HG03575 (cell line): ENCODE measurements around the gene CDK11A.

Experiments
- ATAC-seq: cut with Tn5 transposase; IDR thresholded peaks from one replicate; pipeline ENCODE4 v1.9.1; 2021; ENCODE audit not compliant: unreplicated experiment, insufficient number of reproducible peaks, low FRiP score; ENCODE audit errors: extremely low read depth

Gene CDK11A

GRCh38 chr1:1724035-1724864, at the start of gene CDK11A:
Gene CDK11A, minus strand, starts transcription at chr1:1724357. Its CDS starts 1,539 bp downstream, at chr1:1722818.
- peak; percentile 75 for ATAC-seq

- no peak for ATAC-seq
Measured at GRCh38 chr1:1773874-1774273, 49.7 kb upstream of the CDK11A start.

- no peak for ATAC-seq
Measured at GRCh38 chr1:1771096-1771495, 46.9 kb upstream of the CDK11A start.

DNA sequence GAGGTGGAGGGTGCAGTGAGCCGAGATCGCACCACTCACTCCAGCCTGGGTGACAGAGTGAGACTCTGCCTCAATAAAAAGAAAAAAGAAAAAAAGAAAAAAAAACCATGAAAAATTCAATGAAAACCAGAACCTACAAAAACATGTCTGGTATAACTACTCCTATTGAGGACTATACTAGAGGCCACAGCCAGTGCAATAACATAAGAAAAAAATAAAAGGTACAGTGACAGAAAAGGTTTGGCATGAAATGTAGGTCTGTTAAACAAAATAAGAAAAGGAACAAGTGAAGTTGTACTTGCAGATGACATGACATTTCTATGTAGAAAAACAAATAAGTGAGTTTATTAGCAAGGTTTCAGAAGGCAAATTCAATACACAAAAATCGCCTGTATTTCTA, 45.9 kb upstream of the CDK11A start:
- ATAC-seq = no peak

- no peak for ATAC-seq
Measured at GRCh38 chr1:1768249-1768992, 44.3 kb upstream of the CDK11A start.

DNA sequence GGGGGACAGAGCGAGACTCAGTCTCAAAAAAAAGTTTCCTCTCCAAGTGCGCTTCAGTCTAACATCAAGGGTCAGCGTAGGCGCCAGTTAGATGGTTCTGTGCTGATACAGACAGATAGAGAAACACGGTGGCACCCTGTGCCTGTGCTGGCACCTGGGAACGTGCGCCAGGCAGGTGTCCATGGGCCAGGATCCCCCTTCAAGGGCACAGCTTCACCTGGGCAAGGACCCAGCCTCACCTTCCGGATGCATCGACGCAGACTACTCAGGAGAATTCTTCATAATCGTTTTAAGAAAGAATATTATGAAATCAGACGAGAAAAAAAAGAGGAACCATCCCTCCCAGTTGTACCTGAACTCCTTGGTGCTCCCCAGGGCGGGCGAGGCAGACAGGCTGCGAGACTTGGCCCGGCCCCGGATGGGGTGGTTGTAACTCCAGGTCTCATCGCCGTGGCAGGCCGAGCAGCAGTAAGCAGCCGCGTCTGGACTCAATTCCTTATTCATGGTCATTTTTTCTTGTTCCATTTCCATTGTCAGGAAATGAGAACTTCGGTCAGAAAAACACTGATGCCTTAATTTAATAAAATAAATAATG, 40.8 kb upstream of the CDK11A start:
- ATAC-seq = no peak

GRCh38 chr1:1763657-1764621, 39.8 kb upstream of the CDK11A start:
- ATAC-seq = no peak

- ATAC-seq = no peak
Measured at GRCh38 chr1:1761504-1762376, 37.6 kb upstream of the CDK11A start.

- no peak for ATAC-seq
Measured at GRCh38 chr1:1760715-1761114, 36.6 kb upstream of the CDK11A start.

DNA sequence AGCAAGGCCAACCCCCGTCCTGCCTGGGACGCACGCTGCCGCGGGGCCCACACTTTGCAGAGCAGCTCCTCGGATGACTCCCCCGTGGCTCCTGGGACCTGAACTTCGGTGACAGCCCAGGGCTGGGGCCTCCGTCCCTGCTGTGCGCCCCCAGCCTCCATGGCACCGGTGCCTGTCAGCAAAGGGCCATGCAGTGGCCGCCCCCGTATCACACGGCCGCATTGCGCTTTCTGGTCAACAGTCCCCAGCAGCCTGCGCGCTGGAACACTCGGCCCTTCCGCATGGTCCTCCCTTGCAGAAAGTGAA, 36.1 kb upstream of the CDK11A start:
- no peak for ATAC-seq

DNA sequence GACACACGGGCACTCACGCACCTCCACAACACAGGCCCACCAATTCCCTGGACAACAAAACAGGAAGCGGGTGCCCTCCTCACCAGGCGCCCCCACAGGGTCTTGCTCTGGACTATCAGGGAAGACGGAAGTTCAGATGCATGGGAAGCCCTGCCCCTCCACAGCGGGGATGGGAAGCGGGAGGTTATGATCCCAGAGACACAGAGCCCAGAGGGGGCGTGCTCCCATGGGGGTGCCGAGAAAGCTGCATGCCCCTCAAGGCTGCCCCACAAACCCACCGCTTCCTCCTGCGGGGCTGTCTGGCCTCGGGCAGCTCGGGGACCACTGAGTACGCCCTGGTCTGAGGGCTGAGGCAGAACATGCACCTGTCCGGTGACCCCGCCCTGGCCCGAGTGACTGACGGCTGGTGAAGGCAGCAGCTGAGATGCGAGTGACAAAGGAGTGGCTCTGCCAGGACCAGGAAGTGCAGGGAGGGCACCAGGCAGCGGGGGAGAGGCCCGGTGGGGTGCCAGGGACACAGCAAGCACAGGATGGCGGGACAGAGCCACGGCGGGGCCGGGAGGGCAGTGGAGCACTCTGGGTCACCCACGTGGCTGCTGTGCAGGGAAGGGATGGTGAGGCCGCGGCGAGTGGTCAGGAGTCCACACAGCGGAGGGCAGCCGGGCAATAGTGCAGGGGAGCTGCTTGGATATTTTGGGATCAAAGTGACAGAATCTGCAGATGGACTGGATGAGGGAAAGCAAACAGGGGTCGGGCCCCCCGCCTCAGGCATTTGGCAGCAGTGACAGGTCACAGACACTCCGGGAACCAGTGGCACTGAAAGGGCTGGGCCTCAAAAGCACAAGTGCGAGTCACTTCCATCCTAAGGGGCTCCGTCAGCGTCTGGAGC, 35.5 kb upstream of the CDK11A start:
- no peak for ATAC-seq

DNA sequence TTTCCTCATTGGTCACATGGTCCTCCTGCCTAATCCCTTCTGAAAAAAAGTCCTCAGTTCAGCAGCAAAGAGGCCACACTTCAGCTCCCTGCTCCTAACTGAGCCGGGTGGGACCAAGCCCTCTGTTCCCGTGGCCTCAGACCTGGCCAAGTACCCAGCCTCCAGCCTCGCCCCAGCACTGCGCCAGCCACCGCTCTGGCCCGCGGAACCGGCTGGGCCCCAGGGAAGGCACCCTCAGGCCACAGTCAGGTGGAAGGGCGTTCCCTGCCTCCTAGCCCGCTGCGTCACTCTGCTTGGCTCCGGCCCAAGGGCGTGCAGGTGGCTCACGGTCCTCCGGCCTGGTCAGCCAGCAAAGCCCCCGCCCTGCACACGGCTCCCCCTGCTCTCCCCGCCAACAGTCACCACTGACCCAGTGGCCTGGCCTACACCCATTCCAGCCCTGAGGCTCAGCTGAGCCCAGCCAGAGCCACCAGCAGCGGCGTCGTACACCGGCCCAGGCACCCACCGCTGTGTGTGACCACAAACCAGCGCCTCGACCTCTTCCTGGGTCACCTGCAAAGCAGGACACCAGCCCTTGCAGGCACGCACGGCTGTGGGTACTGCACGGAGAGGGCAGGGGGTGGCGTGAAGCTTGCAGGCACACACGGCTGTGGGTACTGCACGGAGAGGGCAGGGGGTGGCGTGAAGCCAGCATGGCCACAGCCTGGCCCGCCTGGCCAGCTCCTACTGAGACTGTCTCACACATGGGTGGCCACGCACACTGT, 34.7 kb upstream of the CDK11A start:
- ATAC-seq = no peak

GRCh38 chr1:1758059-1758621, 34.0 kb upstream of the CDK11A start:
- ATAC-seq = no peak

GRCh38 chr1:1757422-1758058, 33.4 kb upstream of the CDK11A start:
- ATAC-seq = no peak

DNA sequence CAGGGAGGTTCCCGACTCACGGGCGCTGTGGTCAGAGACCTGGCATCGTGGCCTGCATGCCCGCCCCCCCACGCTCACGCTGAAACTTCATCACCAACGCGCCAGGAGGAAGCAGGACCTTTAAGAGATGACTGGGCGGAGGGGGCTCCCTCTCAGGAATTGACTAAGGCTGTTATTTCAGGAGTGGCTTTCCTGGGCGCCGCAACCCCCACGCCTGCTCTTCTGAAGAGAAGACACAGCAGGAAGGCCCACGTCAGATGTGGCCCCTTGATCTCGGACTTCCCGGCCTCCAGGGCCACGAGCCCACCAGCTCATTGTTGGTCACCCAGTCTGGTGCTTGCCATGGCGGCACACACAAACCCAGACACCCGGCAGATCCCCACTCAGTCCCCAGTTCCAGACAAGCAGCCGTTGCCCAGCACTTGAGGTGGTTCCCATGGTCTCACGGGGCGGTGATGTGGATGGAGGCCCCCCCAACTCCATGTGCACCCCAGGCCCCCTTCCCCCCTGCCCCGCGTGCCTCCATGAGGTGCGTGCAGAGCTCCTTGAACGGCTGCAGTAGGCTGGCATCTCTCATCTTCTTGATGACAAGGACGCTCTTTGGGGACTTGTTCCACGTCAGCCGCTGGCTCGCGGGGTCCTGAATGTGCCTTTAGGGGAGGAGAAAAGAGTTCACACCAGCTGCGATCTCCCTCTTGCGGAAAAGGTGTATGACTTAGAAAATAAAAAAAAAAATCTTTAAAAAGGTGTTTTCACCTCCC, 32.7 kb upstream of the CDK11A start:
- ATAC-seq = no peak
